GM18873 (cell line): ENCODE data around the gene LINC01488.

Source experiments
- ATAC-seq: cut with Tn5 transposase; IDR thresholded peaks from one replicate; pipeline ENCODE4 v1.9.1; 2021; ENCODE audit warnings: mild to moderate bottlenecking, moderate library complexity, moderate number of reproducible peaks; ENCODE audit not compliant: unreplicated experiment, low FRiP score

Gene LINC01488

GRCh38 chr11:69524291-69524882 lies 42.9 kb downstream of the LINC01488 start:
- ATAC-seq, result no peak

- ATAC-seq, result no peak
Measured at GRCh38 chr11:69524991-69525411, 43.5 kb downstream of the LINC01488 start.

- ATAC-seq, result no peak
Measured at GRCh38 chr11:69525516-69526452, 44.3 kb downstream of the LINC01488 start.

GRCh38 chr11:69526453-69526810 lies 45.0 kb downstream of the LINC01488 start:
- no peak for ATAC-seq

- no peak for ATAC-seq
Measured at GRCh38 chr11:69529001-69529400, 47.5 kb downstream of the LINC01488 start.

GRCh38 chr11:69530278-69531070 lies 49.0 kb downstream of the LINC01488 start:
- no peak for ATAC-seq

GRCh38 chr11:69531071-69531716 lies 49.7 kb downstream of the LINC01488 start:
- no peak for ATAC-seq

- ATAC-seq, result no peak
Measured at GRCh38 chr11:69531717-69532088, 50.2 kb downstream of the LINC01488 start.

- no peak for ATAC-seq
Measured at GRCh38 chr11:69533296-69534165, 52.1 kb downstream of the LINC01488 start.

- ATAC-seq, result no peak
Measured at GRCh38 chr11:69534166-69534530, 52.7 kb downstream of the LINC01488 start.

- ATAC-seq, result no peak
Measured at GRCh38 chr11:69535908-69536307, 54.4 kb downstream of the LINC01488 start.

- no peak for ATAC-seq
Measured at GRCh38 chr11:69536406-69536805, 54.9 kb downstream of the LINC01488 start.

GRCh38 chr11:69537126-69537525 lies 55.7 kb downstream of the LINC01488 start:
- ATAC-seq, result no peak

GRCh38 chr11:69537855-69538640 lies 56.6 kb downstream of the LINC01488 start:
- no peak for ATAC-seq

- ATAC-seq, result no peak
Measured at GRCh38 chr11:69538854-69539253, 57.4 kb downstream of the LINC01488 start.

GRCh38 chr11:69539416-69540117 lies 58.1 kb downstream of the LINC01488 start:
- no peak for ATAC-seq

GRCh38 chr11:69540118-69541000 lies 58.9 kb downstream of the LINC01488 start:
- ATAC-seq, result no peak

GRCh38 chr11:69541001-69541285 lies 59.5 kb downstream of the LINC01488 start:
- no peak for ATAC-seq
